NCI-H1694 treated with DMSO at 0.1 percent for 48 hours (cell line): ENCODE data around the gene TAS2R39.
"Not testable (repeated sequence)": the region's sequence is repeated elsewhere in the genome, so short reads cannot be mapped to it uniquely, and the experiment has no call there.

ENCODE experiments used
- DNase-seq: peaks from one replicate; lab custom pipeline; 2025; lab: John Stamatoyannopoulos, UW

TAS2R39 gene

DNA sequence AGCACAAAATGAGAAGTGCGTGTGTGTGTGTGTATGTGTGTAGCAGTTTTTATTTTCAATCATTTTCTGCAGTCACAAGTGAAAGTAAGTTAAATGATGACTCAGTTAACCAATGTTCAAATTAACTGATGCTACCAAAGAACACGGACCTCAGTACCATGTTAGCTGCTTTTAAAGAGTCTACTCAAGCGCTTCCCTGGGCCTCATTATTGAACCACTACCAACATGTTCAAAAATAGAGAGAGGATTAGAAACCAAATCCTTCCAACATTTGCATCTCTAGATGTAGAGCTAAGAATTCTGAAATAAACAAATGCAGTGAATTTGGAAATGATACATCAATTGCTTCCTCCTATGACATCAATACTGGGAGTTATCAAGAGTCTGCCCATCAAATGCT lies at the start of gene TAS2R39:
TSS of gene TAS2R39 (plus strand) at position 396 of the 400 bp plus-strand sequence. CDS start at position 396, 0 bp downstream.
- no peak for DNase-seq

DNA sequence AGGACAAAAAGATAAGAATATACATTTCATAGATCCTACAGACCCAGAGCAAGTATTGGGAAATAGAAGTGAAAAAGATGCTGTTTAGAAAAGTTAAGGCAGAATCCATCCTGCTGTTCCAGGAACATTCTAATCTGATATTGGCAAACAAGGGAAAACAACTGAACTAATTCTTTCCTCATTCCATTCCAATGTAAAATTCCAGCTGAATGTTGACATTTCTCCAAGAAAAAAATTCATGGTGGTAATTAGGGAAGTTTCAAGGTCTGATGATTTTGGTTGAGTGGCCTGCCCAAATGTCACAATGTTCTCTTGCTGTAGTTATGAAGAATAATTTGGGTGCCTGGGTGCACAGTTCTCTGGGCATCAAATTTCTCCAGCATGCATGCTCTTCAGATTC lies 36.1 kb upstream of the TAS2R39 start:
- no peak for DNase-seq

DNA sequence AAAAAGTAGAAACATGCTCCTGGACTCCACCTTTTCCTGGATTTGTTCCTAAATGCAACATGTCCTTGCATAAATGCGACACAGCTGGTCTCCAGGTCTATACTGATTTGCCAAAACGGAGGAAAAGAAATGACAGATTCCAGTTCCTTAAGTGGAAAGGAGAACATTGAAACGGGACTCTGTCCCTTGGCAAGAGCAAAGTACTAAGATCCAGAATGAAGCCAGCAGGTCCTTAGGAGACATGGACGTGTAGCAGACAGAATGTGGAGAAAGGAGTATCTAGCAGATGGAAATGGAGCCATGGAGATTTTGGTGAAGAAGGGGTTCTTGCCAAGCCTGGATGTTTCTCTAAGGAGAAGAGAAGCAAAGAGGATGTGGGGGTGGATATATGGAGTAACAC lies 35.2 kb upstream of the TAS2R39 start:
- DNase-seq = no peak

DNA sequence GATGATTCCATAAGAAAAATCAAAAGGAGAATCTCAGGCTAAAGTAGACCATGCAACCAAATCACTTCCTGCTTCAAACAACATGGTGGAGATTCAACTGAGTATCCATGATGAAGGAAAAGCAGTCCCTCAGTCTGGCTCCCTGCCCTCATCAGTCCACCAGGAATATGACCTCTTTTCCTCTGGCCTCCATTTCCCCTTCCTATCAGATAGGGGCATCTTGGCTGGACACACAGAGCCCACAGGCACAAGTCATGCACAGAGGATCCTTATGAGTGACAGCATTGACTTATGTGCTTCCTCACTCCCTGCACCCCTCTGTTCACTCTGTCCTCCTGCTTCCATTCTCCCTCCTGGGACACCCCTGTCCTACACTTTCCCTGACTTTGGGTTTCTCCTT lies 34.6 kb upstream of the TAS2R39 start:
- DNase-seq = no peak

DNA sequence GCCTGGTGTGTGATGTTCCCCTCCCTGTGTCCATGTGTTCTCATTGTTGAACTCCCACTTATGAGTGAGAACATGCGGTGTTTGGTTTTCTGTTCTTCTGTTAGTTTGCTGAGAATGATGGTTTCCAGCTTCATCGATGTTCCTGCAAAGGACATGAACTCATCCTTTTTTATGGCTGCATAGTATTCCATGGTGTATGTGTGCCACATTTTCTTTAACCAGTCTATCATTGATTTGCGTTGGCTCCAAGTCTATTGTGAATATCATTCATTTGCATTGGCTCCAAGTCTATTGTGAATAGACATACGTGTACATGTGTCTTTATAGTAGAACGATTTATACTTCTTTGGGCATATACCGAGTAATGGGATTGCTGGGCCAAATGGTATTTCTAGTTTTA lies 32.5 kb upstream of the TAS2R39 start:
- DNase-seq = not testable (repeated sequence)

DNA sequence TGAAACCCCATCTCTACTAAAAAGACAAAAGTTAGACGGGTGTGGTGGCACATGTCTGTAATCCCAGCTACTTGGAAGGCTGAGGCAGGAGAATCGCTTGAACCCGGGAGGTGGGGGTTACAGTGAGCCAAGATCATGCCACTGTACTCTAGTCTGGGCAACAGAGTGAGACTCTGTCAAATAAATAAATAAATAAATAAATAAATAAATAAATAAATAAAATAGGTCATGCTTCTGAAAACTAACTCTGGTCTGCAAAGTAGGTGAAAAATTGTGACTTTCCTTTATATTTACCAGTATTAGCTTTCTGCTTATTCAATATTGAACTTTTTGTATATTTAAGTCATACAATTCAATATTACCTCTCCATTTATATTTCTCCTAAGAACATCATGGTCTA lies 24.6 kb upstream of the TAS2R39 start:
- DNase-seq = not testable (repeated sequence)

DNA sequence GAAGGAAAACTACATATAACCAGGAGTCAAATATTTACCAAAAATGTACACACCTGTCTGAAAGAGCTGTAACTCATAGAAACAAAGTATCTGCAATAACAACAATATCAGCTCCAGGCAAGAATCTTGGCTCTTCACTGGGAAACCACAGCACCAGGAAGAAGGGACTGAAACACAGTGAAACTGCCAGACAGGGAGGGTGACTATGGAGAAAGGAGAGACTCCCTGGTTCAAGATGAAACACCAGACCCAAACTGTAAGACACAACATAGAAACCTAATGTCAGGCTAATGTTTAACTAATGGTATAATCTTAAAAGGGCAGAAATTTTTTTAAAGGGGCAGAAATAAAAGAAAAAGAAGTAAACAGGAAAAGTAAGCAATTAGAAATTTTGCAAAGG lies 11.5 kb upstream of the TAS2R39 start:
- no peak for DNase-seq

DNA sequence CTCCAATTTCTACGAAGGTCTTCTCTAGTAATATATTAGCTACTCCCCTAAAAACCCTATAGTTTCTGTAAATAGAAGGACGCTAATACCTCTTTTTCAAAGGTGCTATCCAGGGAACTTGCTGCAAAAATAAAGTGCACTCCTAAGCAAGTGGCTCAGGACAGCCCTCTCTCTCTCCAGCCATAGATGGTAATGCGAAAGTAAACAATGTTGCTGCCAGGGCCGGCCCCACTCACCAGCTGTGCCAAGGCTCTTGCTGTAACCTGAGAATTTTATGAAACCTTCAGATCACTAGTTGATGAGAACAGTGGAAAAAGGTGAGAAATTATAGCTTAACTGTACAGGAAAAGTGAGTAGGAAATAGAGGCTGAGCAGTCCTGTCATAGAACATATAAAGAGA lies 10.9 kb upstream of the TAS2R39 start:
- DNase-seq = no peak

DNA sequence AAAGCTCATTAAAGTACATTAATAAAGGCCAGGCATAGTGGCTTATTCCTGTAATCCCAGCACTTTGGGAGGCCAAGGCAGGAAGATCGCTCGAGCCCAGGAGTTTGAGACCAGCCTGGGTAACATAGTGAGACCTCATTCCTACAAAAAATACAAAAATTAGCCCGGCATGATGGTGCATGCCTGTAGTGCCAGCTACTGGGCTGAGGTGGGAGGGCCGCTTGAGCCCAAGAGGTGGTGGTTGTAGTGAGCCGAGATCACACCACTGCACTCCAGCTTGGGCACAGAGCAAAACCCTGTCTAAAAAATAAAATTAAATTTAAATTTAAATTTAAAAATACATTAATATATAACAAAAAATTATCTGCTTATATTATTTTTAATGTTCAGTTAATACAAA lies 7.1 kb upstream of the TAS2R39 start:
- DNase-seq = no peak

DNA sequence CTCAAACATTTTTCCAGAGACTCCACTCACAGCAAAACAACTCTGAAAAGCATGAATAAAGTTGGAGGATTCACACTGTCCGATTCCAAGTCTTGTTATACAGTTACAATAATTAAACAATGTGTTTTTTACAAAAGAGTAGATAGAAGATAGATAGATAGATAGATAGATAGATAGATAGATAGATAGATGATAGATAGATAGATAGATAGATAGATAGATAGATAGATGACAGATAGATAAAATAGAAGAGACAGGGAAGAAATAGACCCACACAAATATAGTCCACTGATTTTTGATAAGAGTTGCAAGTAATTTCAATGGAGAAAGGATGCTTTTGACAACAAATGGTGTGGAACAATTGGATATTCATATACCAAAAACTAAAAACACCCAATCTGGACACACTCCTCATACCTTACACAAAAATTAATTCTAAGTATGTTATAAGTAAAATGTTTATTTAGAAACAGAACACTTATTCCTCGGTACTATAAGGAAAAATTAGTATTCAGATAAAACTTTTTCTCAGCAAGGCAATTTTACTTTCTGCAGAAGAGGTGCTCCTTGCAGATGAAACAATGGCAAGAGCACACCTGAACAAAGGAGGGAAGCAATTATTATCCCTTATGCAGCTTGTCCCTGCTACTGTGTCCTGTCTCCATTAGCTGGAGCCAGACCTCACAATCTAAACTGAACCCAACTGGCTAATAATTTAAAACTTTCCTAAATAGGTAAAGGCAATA lies 5.7 kb upstream of the TAS2R39 start:
- no peak for DNase-seq

DNA sequence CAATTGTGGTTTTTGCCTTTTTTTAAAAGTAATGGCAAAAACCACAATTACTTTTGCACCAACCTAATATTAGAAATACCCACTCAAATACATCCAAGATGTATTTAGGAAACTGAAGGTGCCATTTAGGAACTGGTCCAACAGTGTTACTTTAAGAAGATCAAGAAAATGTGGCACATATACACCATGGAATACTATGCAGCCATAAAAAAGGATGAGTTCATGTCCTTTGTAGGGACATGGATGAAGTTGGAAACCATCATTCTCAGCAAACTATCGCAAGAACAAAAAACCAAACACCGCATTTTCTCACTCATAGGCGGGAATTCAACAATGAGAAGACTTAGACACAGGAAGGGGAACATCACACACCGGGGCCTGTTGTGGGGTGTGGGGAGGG lies 2.4 kb upstream of the TAS2R39 start:
- not testable (repeated sequence) for DNase-seq

DNA sequence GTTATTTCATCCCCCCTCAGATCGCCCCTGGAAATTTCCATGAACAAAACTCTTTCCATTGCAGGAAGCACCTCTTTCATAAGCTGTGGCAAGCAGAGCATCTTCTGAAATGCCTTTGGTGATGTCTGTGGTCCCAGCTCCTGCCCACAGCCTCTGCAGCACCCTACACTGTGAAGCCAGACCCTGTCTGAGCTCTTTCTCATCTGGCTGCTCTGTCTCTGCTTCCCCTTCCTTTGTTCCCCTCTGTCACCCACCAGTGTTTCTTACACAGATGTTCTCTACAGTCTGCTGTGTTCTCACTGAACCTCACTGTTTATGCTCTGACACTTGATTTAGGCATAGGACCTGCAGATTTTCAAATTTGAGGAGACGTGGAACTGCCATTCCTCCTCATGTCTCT lies 1.9 kb upstream of the TAS2R39 start:
- DNase-seq = no peak

DNA sequence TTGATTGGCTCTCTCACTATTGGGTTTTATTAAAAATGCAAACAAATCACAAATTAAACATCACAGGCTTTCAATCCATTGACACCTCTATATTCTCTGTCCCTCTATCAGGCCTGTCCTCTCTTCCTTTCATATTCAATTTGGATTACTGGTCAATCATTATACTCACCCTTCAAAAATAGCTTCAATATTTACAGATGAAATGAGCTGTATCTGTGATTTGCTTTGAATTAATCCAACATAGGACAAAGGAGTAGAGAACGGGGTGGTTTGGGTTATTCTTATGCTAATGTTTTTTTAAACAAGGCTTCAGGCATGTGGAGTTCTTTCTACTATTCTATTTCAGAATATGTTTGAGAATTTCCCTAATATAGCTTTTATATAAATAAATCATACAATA lies 2.3 kb downstream of the TAS2R39 start:
- DNase-seq = no peak

DNA sequence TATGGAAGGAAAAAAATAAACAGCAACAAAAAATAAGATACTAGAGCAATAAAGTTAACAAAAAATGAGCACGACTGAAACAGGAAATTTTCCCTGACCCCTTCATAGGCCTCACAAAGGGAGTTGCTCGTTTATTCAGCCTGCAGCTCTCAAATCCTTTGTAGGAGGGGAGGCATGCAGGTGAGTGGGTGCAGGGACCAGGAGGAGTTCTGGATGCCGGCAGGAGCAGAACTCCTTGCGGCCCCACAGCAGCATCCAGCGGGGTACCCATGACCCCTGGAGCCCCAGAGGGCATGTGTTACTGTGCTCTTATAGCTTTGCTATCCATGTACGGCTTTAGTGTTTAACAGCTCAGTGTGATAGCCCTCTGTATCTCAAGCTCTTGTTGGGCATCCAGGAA lies 5.8 kb downstream of the TAS2R39 start:
- DNase-seq = no peak

DNA sequence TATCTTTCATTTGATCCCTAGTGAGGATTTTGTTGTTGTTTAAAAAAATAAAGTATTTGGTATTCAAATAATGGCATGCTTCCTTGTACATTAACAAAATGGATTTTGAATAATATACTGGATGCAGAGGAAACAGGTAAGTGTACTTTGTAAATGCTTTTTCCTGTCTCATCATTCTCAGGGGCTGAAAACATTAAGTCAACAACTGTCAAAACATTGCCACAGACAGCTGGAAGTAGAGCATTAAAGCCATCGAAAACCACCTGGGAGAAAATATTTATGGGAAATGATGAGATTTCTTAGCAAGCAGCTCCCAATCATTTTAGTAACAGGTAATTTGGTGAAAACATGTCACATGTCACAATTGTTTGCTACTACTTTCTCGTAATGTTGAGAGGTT lies 10.7 kb downstream of the TAS2R39 start:
- no peak for DNase-seq

DNA sequence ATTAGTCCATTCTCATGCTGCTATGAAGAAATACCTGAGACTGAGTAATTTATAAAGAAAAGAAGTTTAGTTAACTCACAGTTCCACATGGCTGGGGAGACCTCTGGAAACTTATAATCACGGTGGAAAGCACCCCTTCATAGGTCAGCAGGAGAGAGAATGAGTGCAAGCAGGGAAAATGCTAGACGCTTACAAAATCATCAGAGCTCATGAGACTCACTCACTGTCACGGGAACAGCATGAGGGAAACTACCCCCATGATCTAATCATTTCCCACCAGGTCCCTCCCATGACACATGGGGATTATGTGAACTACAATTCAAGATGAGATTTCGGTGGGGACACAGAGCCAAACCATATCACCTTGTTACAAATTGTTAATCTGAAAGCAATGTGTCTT lies 15.8 kb downstream of the TAS2R39 start:
- no peak for DNase-seq

DNA sequence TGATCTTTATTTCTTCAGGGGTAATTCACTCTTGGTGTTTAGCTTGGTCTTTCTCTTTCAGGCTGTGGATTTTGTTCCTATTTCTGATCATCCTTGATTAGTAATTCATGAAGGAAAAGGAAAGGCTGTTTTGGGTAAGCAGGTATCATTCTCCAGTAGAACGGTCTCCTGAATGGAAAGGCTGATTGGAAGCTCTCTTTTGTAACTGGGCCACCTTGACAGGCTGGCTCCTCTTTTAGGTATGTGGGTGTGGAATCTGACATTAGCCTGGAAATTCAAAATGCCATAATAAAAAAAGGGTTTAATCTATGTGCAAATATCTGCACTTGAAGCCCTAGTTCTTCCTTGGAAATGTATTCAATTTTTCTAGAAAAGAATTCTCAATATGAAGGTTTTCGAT lies 18.9 kb downstream of the TAS2R39 start:
- no peak for DNase-seq

DNA sequence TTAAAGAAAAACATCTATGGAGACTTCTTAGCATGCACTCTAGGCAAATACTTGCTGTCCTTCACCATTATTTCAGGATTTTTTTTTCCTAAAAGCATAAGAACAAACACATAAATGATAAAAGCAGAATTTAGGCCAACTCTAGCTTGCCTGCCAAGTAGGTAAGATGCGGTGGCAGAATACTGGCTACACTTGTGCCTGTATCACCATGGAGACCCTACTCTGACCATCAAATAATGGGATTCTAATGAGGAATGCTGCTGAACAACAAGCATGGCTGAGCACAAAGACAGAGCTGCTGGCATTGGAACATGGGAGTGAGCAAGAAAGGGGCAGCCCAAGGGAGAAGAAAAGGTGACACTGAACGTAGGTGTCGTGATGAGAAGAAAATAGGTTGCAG lies 20.2 kb downstream of the TAS2R39 start:
- no peak for DNase-seq

DNA sequence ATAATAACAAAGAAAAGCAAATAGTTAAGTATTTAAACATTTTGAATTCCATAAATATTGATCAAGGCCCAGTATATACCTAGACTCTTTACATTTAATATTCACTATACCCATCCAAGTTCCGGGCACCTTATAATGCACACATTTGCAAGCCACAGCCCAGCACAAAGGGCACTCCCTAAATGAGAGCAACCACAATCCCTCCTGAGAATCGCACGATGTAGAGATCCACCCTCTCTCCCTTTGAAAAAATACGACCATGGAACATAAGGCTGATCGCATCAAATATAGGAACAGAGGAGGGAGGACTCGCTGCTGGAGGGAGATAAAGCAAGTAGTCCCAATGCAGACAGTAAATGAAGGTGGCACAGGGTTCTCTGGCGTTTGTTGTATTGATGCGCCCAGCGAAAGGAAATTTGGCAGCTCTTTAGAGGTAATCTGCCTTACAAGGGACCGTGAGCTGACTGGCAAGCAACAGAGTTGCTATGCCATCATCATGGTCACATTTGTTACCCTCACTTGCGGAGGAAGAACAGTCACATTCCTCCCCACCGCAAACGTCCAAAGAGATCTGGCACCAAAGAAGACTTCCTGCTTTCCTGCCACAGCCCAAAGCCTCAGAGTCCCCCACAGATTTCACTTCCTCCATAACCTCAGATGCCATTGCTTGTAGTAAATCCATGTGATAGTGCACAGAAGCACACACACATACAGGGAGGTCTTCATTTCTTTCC lies 22.5 kb downstream of the TAS2R39 start:
- peak; percentile 2 for DNase-seq

DNA sequence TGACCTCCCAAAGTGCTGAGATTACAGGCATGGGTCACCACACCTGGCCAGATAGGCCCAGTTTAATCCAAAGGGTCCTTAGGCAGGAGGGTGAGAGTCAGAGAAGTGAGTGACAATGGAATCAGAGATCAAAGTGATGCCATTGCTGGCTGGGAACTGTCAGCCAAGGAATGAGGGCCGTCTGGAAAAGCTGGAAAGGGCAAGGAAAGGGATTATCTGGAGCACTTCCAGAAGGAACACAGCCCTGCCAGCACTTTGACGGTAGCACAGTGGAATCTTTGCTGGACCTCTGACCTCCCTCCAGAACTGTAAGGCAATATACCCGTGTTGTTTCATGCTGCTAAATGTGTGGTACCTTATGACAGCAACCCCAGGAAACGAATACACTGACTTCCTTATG lies 27.3 kb downstream of the TAS2R39 start:
- no peak for DNase-seq

DNA sequence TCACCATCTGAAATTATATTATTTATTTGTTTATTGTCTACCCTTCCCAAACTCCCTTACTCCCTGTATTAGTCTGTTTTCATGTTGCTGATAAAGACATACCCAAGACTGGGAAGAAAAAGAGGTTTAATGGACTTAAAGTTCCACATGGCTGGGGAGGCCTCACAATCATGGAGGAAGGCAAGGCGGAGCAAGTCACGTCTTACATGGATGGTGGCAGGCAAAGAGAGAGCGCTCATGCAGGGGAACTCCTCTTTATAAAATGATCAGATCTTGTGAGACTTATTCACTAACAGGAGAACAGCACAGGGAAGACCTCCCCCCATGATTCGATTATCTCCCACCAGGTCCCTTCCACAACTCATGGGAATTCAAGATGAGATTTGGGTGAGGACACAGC lies 30.3 kb downstream of the TAS2R39 start:
- not testable (repeated sequence) for DNase-seq

DNA sequence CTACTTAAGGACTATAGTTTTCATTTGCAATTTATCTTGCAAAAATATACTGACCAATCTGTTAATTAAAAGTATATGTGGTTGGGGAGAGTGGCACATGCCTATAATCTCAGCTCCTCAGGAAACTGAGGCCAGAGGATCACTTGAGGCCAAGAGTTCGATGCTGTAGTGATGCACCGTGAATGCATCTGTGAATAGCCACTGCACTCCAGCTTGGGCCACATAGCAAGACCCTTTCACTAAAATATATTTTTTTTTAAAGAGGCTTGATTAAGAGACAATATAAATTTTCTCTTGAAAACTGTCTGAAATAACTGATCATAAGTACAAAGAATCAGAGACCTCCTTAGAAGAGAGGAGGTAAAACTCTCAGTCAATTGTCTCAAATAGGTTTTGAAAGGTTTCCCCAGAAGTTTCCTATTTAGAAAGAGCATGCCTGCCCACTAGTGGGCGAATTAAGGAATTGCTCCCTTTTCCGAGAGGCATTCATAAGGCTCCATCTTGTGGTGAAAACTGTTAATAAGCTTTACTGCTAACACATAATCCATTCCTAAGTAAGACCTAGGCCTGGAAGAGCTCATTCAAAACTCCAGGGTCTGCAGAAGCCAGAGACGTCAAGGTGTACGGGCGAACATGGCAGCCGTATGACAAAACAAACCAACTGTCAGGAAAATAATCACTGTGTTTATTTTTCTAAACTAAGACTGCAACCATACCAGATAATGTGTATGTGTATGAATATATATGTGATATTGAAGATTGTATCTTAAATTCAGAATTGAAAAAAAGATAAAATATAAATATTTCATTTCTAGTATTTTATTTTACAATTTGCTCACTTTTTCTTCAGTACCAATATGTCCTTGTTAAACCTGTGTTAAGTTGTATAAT lies 31.8 kb downstream of the TAS2R39 start:
- peak; percentile 90 for DNase-seq

DNA sequence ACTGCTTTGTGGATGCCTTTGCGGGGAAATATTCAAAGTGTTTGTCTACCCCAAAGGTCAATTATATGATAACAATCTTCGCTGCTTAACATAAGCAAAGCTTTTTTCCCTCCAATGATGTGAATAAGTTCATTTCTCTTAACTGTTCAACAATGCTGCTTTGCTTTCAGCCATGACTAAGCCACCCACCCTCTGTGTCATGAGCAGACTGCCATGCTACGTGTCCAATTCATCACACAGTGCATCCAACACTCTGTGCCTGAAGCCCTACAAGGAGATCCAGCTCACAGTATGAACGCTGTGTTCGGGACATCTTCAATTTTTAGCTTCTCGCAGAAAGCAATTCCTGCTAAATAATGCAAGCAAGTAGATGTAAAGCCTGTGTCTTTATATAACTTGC lies 32.9 kb downstream of the TAS2R39 start:
- no peak for DNase-seq
